Erythroblast (primary cell): ENCODE measurements around the gene COL4A2.
A peak's percentile ranks its signal among the peaks of the same experiment; 100 is the strongest.
"Not testable (repeated sequence)": the region's sequence is repeated elsewhere in the genome, so short reads cannot be mapped to it uniquely, and the experiment has no call there.

ENCODE experiments used
- DNase-seq, 2 experiments: peaks; one replicate each; lab custom pipeline; 2025; lab: John Stamatoyannopoulos, UW
- GATA1 ChIP-seq: IDR thresholded peaks from 2 replicates; pipeline ENCODE4 v1.6.1; 2011; ENCODE audit warnings: low read depth, mild to moderate bottlenecking, control low read depth, low read length, moderate library complexity
- POLR2A ChIP-seq: IDR thresholded peaks from 2 replicates; pipeline ENCODE4 v1.6.1; 2011; ENCODE audit warnings: mild to moderate bottlenecking, low read length

Gene COL4A2

GRCh38 chr13:110448230-110448629, 141.1 kb downstream of the COL4A2 start:
- TF ChIP-seq GATA1: no peak
- no peak for TF ChIP-seq POLR2A
- DNase-seq: no peak

GRCh38 chr13:110448677-110449076, 141.6 kb downstream of the COL4A2 start:
- TF ChIP-seq POLR2A (no peak), GATA1 (no peak)
- no peak for DNase-seq

- no peak for DNase-seq
- TF ChIP-seq POLR2A: no peak
- TF ChIP-seq GATA1: no peak
These were observed 142.3 kb downstream of the COL4A2 start for GRCh38 chr13:110449219-110450015.

GRCh38 chr13:110450016-110450900, 143.2 kb downstream of the COL4A2 start:
- TF ChIP-seq POLR2A (no peak), GATA1 (no peak)

GRCh38 chr13:110450941-110451730, 144.1 kb downstream of the COL4A2 start:
- TF ChIP-seq POLR2A (no peak), GATA1 (no peak)
- DNase-seq: no peak

More at GRCh38 chr13:110450016-110450900, 143.2 kb downstream of the COL4A2 start:
- DNase-seq: no peak

GRCh38 chr13:110453091-110453490, 146.0 kb downstream of the COL4A2 start:
- DNase-seq: not testable (repeated sequence)

GRCh38 chr13:110453797-110454196, 146.7 kb downstream of the COL4A2 start:
- TF ChIP-seq POLR2A (no peak), GATA1 (no peak)
- DNase-seq: no peak

- TF ChIP-seq POLR2A (no peak), GATA1 (no peak)
- no peak for DNase-seq
These were observed 147.3 kb downstream of the COL4A2 start for GRCh38 chr13:110454227-110454859.

GRCh38 chr13:110454956-110455355, 147.9 kb downstream of the COL4A2 start:
- TF ChIP-seq POLR2A: no peak
- no peak for DNase-seq

GRCh38 chr13:110455444-110455843, 148.4 kb downstream of the COL4A2 start:
- no peak for DNase-seq
- TF ChIP-seq POLR2A (no peak), GATA1 (no peak)

GRCh38 chr13:110455941-110456340, 148.9 kb downstream of the COL4A2 start:
- DNase-seq: peak; percentile 76 to 82
- TF ChIP-seq GATA1 (no peak), POLR2A (no peak)

GRCh38 chr13:110456550-110456949, 149.5 kb downstream of the COL4A2 start:
- TF ChIP-seq GATA1 (no peak), POLR2A (no peak)
- no peak for DNase-seq

- TF ChIP-seq POLR2A (no peak), GATA1 (no peak)
- DNase-seq: no peak
These were observed 150.3 kb downstream of the COL4A2 start for GRCh38 chr13:110457361-110457760.
